ENCODE data around the gene AQP6.

DNA sequence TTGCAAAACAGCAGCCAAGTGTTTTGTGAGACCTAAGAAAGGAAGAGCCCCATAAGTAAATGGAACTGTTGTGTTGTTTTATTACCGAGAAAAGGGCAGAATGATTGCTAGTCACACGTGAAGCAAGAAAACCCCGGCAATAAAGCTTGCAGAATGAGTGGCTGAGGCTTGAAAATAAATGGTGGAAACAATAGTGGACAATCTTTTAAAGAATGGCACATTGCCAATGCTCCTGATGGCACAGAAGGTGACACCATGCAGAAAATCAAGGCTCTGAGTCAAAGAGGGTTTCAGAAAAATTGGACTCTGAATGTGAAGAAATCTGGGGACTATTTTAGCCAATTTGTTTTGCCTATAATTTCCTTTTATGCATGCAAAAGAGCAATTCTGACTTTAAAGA lies 26.2 kb upstream of the AQP6 start:
- TF ChIP-seq, protein P1, sequence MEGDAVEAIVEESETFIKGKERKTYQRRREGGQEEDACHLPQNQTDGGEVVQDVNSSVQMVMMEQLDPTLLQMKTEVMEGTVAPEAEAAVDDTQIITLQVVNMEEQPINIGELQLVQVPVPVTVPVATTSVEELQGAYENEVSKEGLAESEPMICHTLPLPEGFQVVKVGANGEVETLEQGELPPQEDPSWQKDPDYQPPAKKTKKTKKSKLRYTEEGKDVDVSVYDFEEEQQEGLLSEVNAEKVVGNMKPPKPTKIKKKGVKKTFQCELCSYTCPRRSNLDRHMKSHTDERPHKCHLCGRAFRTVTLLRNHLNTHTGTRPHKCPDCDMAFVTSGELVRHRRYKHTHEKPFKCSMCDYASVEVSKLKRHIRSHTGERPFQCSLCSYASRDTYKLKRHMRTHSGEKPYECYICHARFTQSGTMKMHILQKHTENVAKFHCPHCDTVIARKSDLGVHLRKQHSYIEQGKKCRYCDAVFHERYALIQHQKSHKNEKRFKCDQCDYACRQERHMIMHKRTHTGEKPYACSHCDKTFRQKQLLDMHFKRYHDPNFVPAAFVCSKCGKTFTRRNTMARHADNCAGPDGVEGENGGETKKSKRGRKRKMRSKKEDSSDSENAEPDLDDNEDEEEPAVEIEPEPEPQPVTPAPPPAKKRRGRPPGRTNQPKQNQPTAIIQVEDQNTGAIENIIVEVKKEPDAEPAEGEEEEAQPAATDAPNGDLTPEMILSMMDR (IDR thresholded peaks at IDR 0.05) = no peak
- TF ChIP-seq POLR2A (IDR thresholded peaks at IDR 0.05) (no peak), POLR2AphosphoS5 (IDR thresholded peaks at IDR 0.05) (no peak)
